ENCODE data around the gene SGK1.
"Not testable (repeated sequence)": the region's sequence is repeated elsewhere in the genome, so short reads cannot be mapped to it uniquely, and the experiment has no call there.

The SGK1 gene

DNA sequence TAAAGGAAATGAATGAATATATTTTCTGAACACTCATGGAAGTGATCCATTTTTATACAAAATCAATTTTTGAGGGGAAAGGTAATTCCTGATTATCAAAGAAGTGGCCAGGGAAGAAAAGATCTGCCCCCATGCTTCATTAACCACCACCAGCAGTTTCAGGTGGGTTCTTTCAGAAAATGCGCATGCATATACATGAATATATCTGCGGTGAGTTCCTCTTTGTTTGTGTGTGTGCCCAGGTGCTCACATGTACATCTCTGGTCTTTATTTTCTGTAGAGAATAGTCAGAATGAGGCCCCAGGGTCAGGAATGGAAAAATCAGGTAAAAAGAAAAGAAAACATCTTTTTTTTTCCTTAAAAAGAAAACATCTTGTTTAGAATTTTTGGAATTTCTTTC, 88.4 kb downstream of the SGK1 start:
- no peak for DNase-seq (ENCODE audit: low read depth)
- H3K4me3 ChIP-seq (ENCODE audit: low read depth, low read length) = no peak overlapping the region
- TF ChIP-seq, protein P1, sequence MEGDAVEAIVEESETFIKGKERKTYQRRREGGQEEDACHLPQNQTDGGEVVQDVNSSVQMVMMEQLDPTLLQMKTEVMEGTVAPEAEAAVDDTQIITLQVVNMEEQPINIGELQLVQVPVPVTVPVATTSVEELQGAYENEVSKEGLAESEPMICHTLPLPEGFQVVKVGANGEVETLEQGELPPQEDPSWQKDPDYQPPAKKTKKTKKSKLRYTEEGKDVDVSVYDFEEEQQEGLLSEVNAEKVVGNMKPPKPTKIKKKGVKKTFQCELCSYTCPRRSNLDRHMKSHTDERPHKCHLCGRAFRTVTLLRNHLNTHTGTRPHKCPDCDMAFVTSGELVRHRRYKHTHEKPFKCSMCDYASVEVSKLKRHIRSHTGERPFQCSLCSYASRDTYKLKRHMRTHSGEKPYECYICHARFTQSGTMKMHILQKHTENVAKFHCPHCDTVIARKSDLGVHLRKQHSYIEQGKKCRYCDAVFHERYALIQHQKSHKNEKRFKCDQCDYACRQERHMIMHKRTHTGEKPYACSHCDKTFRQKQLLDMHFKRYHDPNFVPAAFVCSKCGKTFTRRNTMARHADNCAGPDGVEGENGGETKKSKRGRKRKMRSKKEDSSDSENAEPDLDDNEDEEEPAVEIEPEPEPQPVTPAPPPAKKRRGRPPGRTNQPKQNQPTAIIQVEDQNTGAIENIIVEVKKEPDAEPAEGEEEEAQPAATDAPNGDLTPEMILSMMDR (IDR thresholded peaks at IDR 0.05; ENCODE audit: low read depth, low read length, missing control alignments) = no peak
- in situ Hi-C loops (cut with HindIII; ENCODE audit: low sequenced_read_pairs) = no loop called here

DNA sequence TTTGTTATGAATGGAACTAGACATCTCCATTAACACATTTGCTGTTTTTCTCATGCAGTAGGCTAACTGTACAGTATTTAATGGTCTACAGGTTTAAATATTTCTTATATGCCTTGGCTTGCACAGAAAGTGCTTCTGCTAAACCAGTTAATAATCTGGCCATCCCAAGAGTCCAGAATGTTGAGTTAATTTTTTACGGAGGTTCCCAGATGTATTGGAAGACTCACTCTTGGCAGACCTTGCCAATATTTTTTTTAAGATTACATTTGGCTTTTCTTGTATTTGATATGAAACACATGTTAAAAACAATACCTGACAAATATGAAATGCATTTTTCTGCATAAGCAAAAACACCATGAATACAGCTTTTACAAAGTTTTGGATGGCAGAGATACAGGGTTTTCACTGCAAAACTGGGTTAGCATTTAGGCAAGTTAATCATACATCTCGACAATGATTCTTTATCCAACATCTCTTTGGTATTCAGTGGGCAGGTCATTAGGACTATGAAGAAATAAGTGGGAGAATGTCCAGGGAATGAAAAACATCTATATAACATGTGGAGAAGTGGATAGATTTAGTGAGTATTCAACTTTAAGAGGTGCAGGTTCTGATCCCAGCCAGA, 94.0 kb downstream of the SGK1 start:
- DNase-seq (ENCODE audit: low read depth) = no peak
- in situ Hi-C loops (cut with HindIII; ENCODE audit: low sequenced_read_pairs) = no loop called here
- no peak overlapping the region for H3K4me3 ChIP-seq (ENCODE audit: low read depth, low read length)
- TF ChIP-seq, protein P1 (IDR thresholded peaks at IDR 0.05; ENCODE audit: low read depth, low read length, missing control alignments) = no peak

DNA sequence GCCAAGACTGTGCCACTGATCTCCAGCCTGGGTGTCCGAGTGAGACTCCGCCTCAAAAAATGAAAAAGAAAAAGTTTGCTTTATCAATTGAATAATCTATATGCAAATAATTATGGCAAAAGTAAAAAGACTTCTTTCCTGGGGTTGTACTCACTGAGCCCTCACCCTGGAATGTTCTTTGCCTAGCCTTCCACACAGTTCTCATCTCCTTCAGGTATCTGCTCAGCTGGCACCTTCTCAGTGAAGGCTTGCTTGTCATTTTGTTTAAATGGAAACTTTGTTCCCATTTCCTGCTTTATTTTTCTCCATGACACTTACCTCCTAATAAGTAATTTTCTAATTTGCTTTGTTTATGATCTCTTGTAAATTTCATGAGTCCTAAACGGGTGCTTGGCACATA, 96.7 kb downstream of the SGK1 start:
- no peak overlapping the region for H3K4me3 ChIP-seq (ENCODE audit: low read depth, low read length)
- in situ Hi-C loops (cut with HindIII; ENCODE audit: low sequenced_read_pairs) = no loop called here
- TF ChIP-seq, protein P1 (IDR thresholded peaks at IDR 0.05; ENCODE audit: low read depth, low read length, missing control alignments) = no peak
- DNase-seq (ENCODE audit: low read depth) = no peak

DNA sequence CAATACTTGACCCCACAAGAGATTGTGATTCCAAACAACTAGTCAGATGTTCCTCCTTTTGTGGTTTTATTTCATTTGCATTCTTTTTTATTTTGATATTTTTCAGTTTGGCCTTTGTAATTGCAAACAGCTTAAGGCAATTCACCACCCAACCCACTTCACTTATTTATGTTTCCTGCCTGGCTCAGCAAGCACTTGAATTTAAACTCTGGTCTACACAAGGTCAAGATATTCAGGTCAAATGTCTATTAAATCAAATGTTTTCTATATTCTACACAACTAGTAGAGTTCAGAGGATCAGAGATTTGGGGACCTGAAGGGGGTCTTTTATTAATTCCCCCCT, 100.1 kb downstream of the SGK1 start:
- in situ Hi-C loops (cut with HindIII; ENCODE audit: low sequenced_read_pairs) = no loop called here
- H3K4me3 ChIP-seq (ENCODE audit: low read depth, low read length) = no peak overlapping the region
- DNase-seq (ENCODE audit: low read depth) = no peak
- TF ChIP-seq, protein P1 (IDR thresholded peaks at IDR 0.05; ENCODE audit: low read depth, low read length, missing control alignments) = no peak

DNA sequence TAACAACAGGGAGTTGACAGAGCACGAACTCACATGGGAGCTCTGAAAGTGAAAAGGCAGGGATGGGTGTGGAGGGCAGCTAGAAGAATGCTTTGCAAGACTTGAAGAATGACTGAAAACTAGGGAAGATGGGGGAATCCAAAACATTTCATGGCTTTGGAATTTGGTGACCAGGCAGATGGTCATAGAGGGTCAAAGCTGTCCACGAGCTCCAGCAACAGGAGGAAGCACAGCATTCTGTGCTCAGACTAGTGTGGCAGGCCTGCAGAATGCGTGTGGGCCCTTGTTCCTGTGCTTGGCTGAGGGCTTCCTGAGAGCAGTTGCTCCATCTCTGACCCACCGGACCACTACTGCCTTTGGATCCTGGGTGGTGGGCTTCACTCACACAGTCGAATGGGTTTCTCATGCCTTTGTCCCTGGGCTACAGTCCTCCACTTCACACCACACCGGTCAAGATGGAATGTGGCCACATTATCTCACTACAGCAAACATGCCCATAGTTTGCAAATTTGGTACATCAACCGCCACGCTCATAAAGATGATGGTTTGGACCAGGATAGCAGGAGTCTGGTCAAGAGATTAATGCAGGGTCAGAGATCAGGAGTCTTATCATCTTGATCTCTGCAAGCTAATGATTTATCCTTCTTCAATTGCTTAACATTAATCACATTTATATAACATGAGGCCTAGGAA, 100.7 kb downstream of the SGK1 start:
- TF ChIP-seq, protein P1 (IDR thresholded peaks at IDR 0.05; ENCODE audit: low read depth, low read length, missing control alignments) = no peak
- no peak overlapping the region for H3K4me3 ChIP-seq (ENCODE audit: low read depth, low read length)
- in situ Hi-C loops (cut with HindIII; ENCODE audit: low sequenced_read_pairs) = no loop called here
- DNase-seq (ENCODE audit: low read depth) = no peak

DNA sequence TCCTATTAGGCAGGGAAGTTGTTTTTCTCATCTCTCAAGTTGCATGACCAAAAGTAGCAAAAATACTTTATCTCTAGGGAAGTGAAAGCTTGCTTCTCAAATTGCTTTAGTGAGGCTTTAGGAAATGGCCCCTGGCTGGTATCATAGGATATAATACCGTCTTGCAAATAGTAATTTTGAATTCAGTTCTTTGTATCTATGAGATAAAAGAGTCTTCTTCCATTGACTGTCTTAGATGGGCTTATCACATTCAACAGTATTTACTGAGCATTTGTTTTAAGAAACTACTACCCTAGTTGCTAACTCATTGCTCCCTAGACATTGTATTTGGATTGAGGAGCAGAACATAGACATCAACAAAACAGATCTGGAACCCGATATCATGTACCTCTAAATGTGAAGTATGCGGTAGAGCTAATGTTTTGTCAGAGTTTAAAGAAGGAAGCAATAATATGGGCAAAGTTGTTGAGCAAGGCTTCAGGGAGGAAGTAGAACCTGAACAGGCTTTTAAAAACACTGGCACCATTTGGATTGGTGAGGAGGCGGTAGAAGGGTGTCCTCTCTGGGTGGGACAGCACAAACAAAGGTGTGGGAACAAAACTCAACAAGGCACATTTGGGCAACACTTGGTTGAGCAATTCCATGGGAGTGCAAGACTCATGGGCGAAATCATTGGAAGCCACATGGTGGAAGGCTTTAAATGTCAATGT, 101.5 kb downstream of the SGK1 start:
- TF ChIP-seq, protein P1 (IDR thresholded peaks at IDR 0.05; ENCODE audit: low read depth, low read length, missing control alignments) = no peak
- no peak for DNase-seq (ENCODE audit: low read depth)
- H3K4me3 ChIP-seq (ENCODE audit: low read depth, low read length) = no peak overlapping the region
- in situ Hi-C loops (cut with HindIII; ENCODE audit: low sequenced_read_pairs) = no loop called here

DNA sequence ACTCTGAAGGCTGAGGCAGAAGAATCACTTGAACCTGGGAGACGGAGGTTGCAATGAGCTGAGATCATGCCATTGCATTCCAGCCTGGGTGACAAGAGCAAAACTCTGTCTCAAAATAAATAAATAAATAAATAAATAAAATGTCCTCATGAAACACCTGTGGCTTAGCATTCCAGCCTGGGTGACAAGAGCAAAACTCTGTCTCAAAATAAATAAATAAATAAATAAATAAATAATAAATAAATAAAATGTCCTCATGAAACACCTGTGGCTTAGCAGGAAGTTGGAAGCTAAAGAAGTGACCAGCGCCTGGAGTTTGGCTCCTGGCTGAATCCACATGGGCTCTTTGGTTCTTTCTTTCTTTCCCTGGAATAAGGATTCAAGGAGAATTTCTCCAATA, 104.5 kb downstream of the SGK1 start:
- in situ Hi-C loops (cut with HindIII; ENCODE audit: low sequenced_read_pairs) = not testable (repeated sequence)

More for the DNA sequence above, 104.5 kb downstream of the SGK1 start:
- H3K4me3 ChIP-seq (ENCODE audit: low read depth, low read length); DNase-seq (ENCODE audit: low read depth): not testable (repeated sequence)
